GM12878 (cell line): ENCODE results near the gene ZCCHC4. TPM values are rescaled to one million over a fixed set of nuclear protein-coding genes. Genes with fewer than 3 reads are reported as not detected.
A peak's percentile ranks its signal among the peaks of the same experiment; 100 is the strongest.

Experiments used
- ATAC-seq: fragments of 200-7000 bp; cut with Tn5 transposase; 3 replicates; pipeline ENCODE4 v1.9.1; 2020; ENCODE audit warnings: mild to moderate bottlenecking, moderate library complexity
- BruUV-seq: library from RNA; stranded (reverse); fragments of 400-500 nt; replicated peaks from 2 replicates; lab custom pipeline; 2021; lab: Mats Ljungman, UMichigan
- CTCF ChIA-PET: fragments of 300-600 bp; sonication (Branson Sonifier 250); formaldehyde crosslinking; extraction: SDS; loops from one replicate; lab custom pipeline; 2021; ENCODE audit warnings: inconsistent platforms; lab: Yijun Ruan, JAX
- POLR2A ChIA-PET: fragments of 350-600 bp; formaldehyde crosslinking; extraction: SDS; loops from one replicate; lab custom pipeline; 2021; ENCODE audit warnings: inconsistent platforms; lab: Charles Lee
- RAD21 ChIA-PET: fragments of 300-600 bp; sonication (Branson Sonifier 250); formaldehyde crosslinking; loops from one replicate; lab custom pipeline; 2023; ENCODE audit warnings: antibody characterized with exemption; ENCODE audit not compliant: unreplicated experiment; lab: Charles Lee
- SMC1A ChIA-PET: fragments of 300-600 bp; sonication (Branson Sonifier 250); formaldehyde crosslinking; loops from one replicate; lab custom pipeline; 2023; ENCODE audit not compliant: unreplicated experiment, uncharacterized antibody; lab: Charles Lee
- DNase-seq: peaks from one replicate; pipeline ENCODE4 v3.0.0-alpha.2; 2011; ENCODE audit warnings: low read depth, low spot score
- FAIRE-seq: peaks from 3 replicates; lab custom pipeline; 2011; peaks lifted over from hg19 to GRCh38; lab: Jason Lieb, UNC
- H2AFZ ChIP-seq: 2 replicates; pipeline ENCODE4 v1.6.0; 2011; ENCODE audit warnings: low read depth, low read length, control low read depth; ENCODE audit not compliant: control insufficient read depth
- H3K27ac ChIP-seq: 2 replicates; pipeline ENCODE4 v1.5.1; 2011; ENCODE audit warnings: control low read depth; ENCODE audit not compliant: control insufficient read depth, insufficient read depth
- H3K27me3 ChIP-seq, 2 experiments: replicated peaks in 1 of 2; 2 replicates each; pipeline versions ENCODE4 v1.6.0 to v1.6.1; 2011; ENCODE audit warnings: low read length in 1 of 2; ENCODE audit not compliant: control insufficient read depth in 2 of 2, insufficient read depth in 2 of 2
- H3K36me3 ChIP-seq, 2 experiments: 2 replicates each; pipeline ENCODE4 v1.5.1; 2011; ENCODE audit warnings: low read length in 1 of 2; ENCODE audit not compliant: control insufficient read depth in 2 of 2, insufficient read depth in 2 of 2
- H3K4me1 ChIP-seq: 2 replicates; pipeline ENCODE4 v1.6.1; 2011; ENCODE audit warnings: mild to moderate bottlenecking, low read length, moderate library complexity, mixed read lengths; ENCODE audit not compliant: control insufficient read depth, insufficient read depth
- H3K4me2 ChIP-seq: 2 replicates; pipeline ENCODE4 v1.6.0; 2011; ENCODE audit warnings: control low read depth; ENCODE audit not compliant: control insufficient read depth, insufficient read depth
- H3K4me3 ChIP-seq: fragments of 200-600 bp; sonication (generic); 2 replicates; pipeline ENCODE4 v1.5.1; 2016
- H3K79me2 ChIP-seq: 2 replicates; pipeline ENCODE4 v1.6.0; 2011; ENCODE audit warnings: low read length; ENCODE audit not compliant: control insufficient read depth, insufficient read depth
- H3K9ac ChIP-seq: 2 replicates; pipeline ENCODE4 v1.8.0; 2011; ENCODE audit warnings: low read length, control low read depth, mixed read lengths; ENCODE audit not compliant: control insufficient read depth, insufficient read depth
- H3K9me3 ChIP-seq: replicated peaks from 3 replicates; pipeline ENCODE4 v1.5.1; 2011; ENCODE audit warnings: mild to moderate bottlenecking, low read length; ENCODE audit not compliant: control insufficient read depth, insufficient read depth
- H4K20me1 ChIP-seq: 2 replicates; pipeline ENCODE4 v1.6.0; 2011; ENCODE audit not compliant: control insufficient read depth, insufficient read depth
- CHD4 ChIP-seq: fragments of 200-600 bp; sonication (generic); IDR thresholded peaks from 2 replicates; pipeline ENCODE4 v1.6.1; 2016; ENCODE audit warnings: mild to moderate bottlenecking
- IRF4 ChIP-seq: IDR thresholded peaks from 2 replicates; pipeline ENCODE4 v1.6.1; 2011; ENCODE audit warnings: low read depth, low read length
- NFIC ChIP-seq: IDR thresholded peaks from 2 replicates; pipeline ENCODE4 v1.6.1; 2012; ENCODE audit warnings: low read depth, mild to moderate bottlenecking, inconsistent platforms, low read length, moderate library complexity
- NFYB ChIP-seq: IDR thresholded peaks from 2 replicates; pipeline ENCODE4 v1.6.1; 2011; ENCODE audit warnings: low read depth, mild to moderate bottlenecking, low read length, improper control_type of control experiment, moderate library complexity; ENCODE audit not compliant: insufficient read depth
- POLR2AphosphoS2 ChIP-seq: IDR thresholded peaks from 2 replicates; pipeline ENCODE4 v1.6.1; 2011; ENCODE audit warnings: low read depth, mild to moderate bottlenecking, low read length, improper control_type of control experiment, moderate library complexity
- SIX5 ChIP-seq: IDR thresholded peaks from 2 replicates; pipeline ENCODE4 v1.6.1; 2011; ENCODE audit warnings: mild to moderate bottlenecking, low read depth, low read length, moderate library complexity; ENCODE audit not compliant: severe bottlenecking
- SMAD1 ChIP-seq: fragments of 450-650 bp; IDR thresholded peaks from 2 replicates; pipeline ENCODE4 v1.6.1; 2018; ENCODE audit warnings: mild to moderate bottlenecking, low read depth; ENCODE audit not compliant: partially characterized antibody
- YBX1 ChIP-seq: fragments of 450-650 bp; IDR thresholded peaks from 2 replicates; pipeline ENCODE4 v1.6.1; 2016; ENCODE audit warnings: antibody characterized with exemption
- ZZZ3 ChIP-seq: IDR thresholded peaks from 2 replicates; pipeline ENCODE4 v1.6.1; 2011; ENCODE audit warnings: low read depth; ENCODE audit not compliant: control insufficient read depth, insufficient read length
- WGBS: methylation state at CpG from one replicate; pipeline ENCODE4 v1.1.6; 2016; ENCODE audit warnings: low lambda C conversion rate; ENCODE audit not compliant: insufficient replicate concordance, insufficient coverage; ENCODE audit errors: missing lambda C conversion rate; 5-methylcytosine and 5-hydroxymethylcytosine counted together
- in situ Hi-C: fragments of 300-500 bp; cut with MboI; formaldehyde crosslinking; loops from 9 replicates; pipeline ENCODE4 v1.14.3; 2018; ENCODE audit warnings: mixed read lengths
- intact Hi-C: fragments of 100-400 bp; cut with micrococcal nuclease; formaldehyde crosslinking; loops from one replicate; pipeline ENCODE4 v1.14.2; 2022; ENCODE audit not compliant: unreplicated experiment
- polyA plus RNA-seq, 11 experiments: library from polyadenylated mRNA; depleted of rRNA in 4 of 11; unstranded in 6 of 11; stranded (reverse) in 5 of 11; fragments of >200 nt; fragmentation: Nextera tagmentation in 4 of 11; fragmentation: Illumina TruSeq in 1 of 11; extraction: Ambion mirVana in 4 of 11; extraction: Trizol in 1 of 11; gene quantifications; 1 replicate in 1 of 11; 2 replicates in 10 of 11; pipeline versions ENCODE4 v1.2.1 to v1.2.3, GENCODE V29; 2011 to 2016; ENCODE audit warnings: inconsistent platforms in 2 of 11, missing spikeins in 2 of 11, low read depth in 1 of 11
- total RNA-seq, 4 experiments: library from RNA; depleted of rRNA in 3 of 4; stranded (reverse); fragments of >200 nt in 3 of 4; fragmentation: Illumina TruSeq in 1 of 4; extraction: Trizol in 1 of 4; gene quantifications; 2 replicates each; pipeline versions ENCODE4 v1.2.1 to v1.2.3, GENCODE V29; 2013 to 2021
- TF ChIP-seq, protein P1 (sequence below): fragments of 150-350 bp; IDR thresholded peaks from 2 replicates; pipeline ENCODE4 v1.6.1; 2016; ENCODE audit warnings: low read depth, low read length
- TF ChIP-seq, protein P2 (sequence below): IDR thresholded peaks from 2 replicates; pipeline ENCODE4 v1.6.1; 2012; ENCODE audit warnings: low read depth, low read length, improper control_type of control experiment
- TF ChIP-seq, protein P3 (sequence below): fragments of 450-650 bp; IDR thresholded peaks from 2 replicates; pipeline ENCODE4 v1.6.1; 2018; ENCODE audit warnings: borderline replicate concordance, mild to moderate bottlenecking; ENCODE audit not compliant: partially characterized antibody
- TF ChIP-seq, protein P4 (sequence below): IDR thresholded peaks from 2 replicates; pipeline ENCODE4 v1.6.1; 2012; ENCODE audit warnings: low read depth, low read length, improper control_type of control experiment
- TF ChIP-seq, protein P5 (sequence below): fragments of 450-650 bp; IDR thresholded peaks from 2 replicates; pipeline ENCODE4 v1.6.1; 2016; ENCODE audit warnings: mild to moderate bottlenecking

ZCCHC4 gene
- total and polyA plus RNA-seq, 10 of the 15 experiments (the other 5 are each of a cell fraction or from before 2014, with no cell fraction given) = 3.2 to 17.7 (median 12.7) TPM

DNA sequence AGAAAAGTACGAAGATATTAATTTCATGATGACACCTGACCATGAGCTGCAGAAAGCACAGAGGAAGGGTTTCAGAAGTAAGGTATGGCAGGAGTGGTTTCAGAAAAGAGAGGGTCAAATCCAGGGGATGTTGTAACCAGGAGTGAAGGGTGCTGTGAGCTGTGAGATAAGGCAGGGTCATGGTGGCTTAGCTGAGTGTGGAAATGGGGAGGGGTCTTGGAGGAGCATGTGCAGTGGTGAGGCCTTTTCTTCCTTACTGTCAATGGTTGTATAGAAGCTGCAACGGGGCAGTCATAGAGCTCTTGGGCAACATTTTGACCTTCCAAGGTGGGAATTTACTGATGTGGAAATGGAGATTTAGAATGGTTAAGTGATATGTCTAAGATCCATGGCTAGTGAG is 67.0 kb downstream of the ZCCHC4 start:
- Histone ChIP-seq H3K9ac (no peak overlapping the region), H2AFZ (no peak overlapping the region), H3K9me3 (no peaks in the 10 kb centered on the region), H4K20me1 (no peaks in the 10 kb centered on the region), H3K27me3 (no peaks in the 10 kb centered on the region), H3K27ac (no peak overlapping the region), H3K79me2 (peaks cover 27% of the 10 kb centered on the region), H3K36me3 (peaks cover 0 to 15% of the 10 kb centered on the region in 2 experiments), H3K4me3 (peak overlapping the region; percentile 96; the same call in 1 of the 2 replicates), H3K4me2 (peak overlapping the region; percentile 17), H3K4me1 (no peaks in the 10 kb centered on the region)
- RAD21 ChIA-PET = no interaction called here
- ATAC-seq (no peak), DNase-seq (no peak), FAIRE-seq (no peak)
- intact Hi-C loops = loop anchor here (5.0 kb wide), 3 partner anchors 147 to 797 kb away; partner anchors contain the start of genes DHX15, PI4K2B and SEPSECS
- in situ Hi-C loops = loop anchor here (25.0 kb wide), 1 partner anchor 817 kb away; no protein-coding TSS in a partner anchor
- POLR2A ChIA-PET = interaction anchor here (0.9 kb wide), 1 partner anchor 28 kb away, joined by 4 read pairs; no protein-coding TSS in a partner anchor
- BruUV-seq = no TSS peak
- 100% methylated on average over 2 of the region's 2 CpGs for WGBS
- SMC1A ChIA-PET = interaction anchor here (0.9 to 2.6 kb wide), 4 partner anchors 11 to 400 kb away, joined by 3 to 11 read pairs (median 4); partner anchors contain the start of gene ZCCHC4
- CTCF ChIA-PET = interaction anchor here (0.9 to 5.4 kb wide), 5 partner anchors 10 to 199 kb away, joined by 3 to 28 read pairs (median 6); partner anchors contain the start of genes PI4K2B and ZCCHC4
- TF ChIP-seq, protein P1, sequence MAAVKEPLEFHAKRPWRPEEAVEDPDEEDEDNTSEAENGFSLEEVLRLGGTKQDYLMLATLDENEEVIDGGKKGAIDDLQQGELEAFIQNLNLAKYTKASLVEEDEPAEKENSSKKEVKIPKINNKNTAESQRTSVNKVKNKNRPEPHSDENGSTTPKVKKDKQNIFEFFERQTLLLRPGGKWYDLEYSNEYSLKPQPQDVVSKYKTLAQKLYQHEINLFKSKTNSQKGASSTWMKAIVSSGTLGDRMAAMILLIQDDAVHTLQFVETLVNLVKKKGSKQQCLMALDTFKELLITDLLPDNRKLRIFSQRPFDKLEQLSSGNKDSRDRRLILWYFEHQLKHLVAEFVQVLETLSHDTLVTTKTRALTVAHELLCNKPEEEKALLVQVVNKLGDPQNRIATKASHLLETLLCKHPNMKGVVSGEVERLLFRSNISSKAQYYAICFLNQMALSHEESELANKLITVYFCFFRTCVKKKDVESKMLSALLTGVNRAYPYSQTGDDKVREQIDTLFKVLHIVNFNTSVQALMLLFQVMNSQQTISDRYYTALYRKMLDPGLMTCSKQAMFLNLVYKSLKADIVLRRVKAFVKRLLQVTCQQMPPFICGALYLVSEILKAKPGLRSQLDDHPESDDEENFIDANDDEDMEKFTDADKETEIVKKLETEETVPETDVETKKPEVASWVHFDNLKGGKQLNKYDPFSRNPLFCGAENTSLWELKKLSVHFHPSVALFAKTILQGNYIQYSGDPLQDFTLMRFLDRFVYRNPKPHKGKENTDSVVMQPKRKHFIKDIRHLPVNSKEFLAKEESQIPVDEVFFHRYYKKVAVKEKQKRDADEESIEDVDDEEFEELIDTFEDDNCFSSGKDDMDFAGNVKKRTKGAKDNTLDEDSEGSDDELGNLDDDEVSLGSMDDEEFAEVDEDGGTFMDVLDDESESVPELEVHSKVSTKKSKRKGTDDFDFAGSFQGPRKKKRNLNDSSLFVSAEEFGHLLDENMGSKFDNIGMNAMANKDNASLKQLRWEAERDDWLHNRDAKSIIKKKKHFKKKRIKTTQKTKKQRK = no peak
- TF ChIP-seq, protein P2, sequence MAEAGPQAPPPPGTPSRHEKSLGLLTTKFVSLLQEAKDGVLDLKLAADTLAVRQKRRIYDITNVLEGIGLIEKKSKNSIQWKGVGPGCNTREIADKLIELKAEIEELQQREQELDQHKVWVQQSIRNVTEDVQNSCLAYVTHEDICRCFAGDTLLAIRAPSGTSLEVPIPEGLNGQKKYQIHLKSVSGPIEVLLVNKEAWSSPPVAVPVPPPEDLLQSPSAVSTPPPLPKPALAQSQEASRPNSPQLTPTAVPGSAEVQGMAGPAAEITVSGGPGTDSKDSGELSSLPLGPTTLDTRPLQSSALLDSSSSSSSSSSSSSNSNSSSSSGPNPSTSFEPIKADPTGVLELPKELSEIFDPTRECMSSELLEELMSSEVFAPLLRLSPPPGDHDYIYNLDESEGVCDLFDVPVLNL = no peak
- TF ChIP-seq POLR2AphosphoS2 (no peak), IRF4 (no peak), SMAD1 (no peak), YBX1 (no peak), ZZZ3 (no peak), NFYB (no peak), CHD4 (no peak), SIX5 (no peak), NFIC (no peak)
- TF ChIP-seq, protein P3, sequence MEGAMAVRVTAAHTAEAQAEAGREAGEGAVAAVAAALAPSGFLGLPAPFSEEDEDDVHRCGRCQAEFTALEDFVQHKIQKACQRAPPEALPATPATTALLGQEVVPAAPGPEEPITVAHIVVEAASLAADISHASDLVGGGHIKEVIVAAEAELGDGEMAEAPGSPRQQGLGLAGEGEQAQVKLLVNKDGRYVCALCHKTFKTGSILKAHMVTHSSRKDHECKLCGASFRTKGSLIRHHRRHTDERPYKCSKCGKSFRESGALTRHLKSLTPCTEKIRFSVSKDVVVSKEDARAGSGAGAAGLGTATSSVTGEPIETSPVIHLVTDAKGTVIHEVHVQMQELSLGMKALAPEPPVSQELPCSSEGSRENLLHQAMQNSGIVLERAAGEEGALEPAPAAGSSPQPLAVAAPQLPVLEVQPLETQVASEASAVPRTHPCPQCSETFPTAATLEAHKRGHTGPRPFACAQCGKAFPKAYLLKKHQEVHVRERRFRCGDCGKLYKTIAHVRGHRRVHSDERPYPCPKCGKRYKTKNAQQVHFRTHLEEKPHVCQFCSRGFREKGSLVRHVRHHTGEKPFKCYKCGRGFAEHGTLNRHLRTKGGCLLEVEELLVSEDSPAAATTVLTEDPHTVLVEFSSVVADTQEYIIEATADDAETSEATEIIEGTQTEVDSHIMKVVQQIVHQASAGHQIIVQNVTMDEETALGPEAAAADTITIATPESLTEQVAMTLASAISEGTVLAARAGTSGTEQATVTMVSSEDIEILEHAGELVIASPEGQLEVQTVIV = no peak
- TF ChIP-seq, protein P4, sequence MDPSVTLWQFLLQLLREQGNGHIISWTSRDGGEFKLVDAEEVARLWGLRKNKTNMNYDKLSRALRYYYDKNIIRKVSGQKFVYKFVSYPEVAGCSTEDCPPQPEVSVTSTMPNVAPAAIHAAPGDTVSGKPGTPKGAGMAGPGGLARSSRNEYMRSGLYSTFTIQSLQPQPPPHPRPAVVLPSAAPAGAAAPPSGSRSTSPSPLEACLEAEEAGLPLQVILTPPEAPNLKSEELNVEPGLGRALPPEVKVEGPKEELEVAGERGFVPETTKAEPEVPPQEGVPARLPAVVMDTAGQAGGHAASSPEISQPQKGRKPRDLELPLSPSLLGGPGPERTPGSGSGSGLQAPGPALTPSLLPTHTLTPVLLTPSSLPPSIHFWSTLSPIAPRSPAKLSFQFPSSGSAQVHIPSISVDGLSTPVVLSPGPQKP = no peak
- TF ChIP-seq, protein P5, sequence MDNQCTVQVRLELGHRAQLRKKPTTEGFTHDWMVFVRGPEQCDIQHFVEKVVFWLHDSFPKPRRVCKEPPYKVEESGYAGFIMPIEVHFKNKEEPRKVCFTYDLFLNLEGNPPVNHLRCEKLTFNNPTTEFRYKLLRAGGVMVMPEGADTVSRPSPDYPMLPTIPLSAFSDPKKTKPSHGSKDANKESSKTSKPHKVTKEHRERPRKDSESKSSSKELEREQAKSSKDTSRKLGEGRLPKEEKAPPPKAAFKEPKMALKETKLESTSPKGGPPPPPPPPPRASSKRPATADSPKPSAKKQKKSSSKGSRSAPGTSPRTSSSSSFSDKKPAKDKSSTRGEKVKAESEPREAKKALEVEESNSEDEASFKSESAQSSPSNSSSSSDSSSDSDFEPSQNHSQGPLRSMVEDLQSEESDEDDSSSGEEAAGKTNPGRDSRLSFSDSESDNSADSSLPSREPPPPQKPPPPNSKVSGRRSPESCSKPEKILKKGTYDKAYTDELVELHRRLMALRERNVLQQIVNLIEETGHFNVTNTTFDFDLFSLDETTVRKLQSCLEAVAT = no peak
